DOHH2 (cell line): ENCODE data around the gene RNASEH2A.

ENCODE experiments used
- CTCF ChIP-seq: fragments of 200-600 bp; sonication (generic); IDR thresholded peaks from one replicate; pipeline ENCODE4 v1.5.1; 2014; ENCODE audit warnings: antibody characterized with exemption, mild to moderate bottlenecking, low read depth, low read length; ENCODE audit not compliant: poor library complexity, severe bottlenecking
- EZH2phosphoT487 ChIP-seq: fragments of 200-600 bp; sonication (generic); IDR thresholded peaks from 2 replicates; pipeline ENCODE4 v1.6.1; 2017; ENCODE audit warnings: borderline replicate concordance, mild to moderate bottlenecking, antibody characterized with exemption, low read length, moderate library complexity, mixed read lengths

- TF ChIP-seq EZH2phosphoT487, result no peak
- TF ChIP-seq CTCF, result no peak
Measured at GRCh38 chr19:12840091-12841079, 34.0 kb downstream of the RNASEH2A start.
